IgD-negative memory B cell (primary cell): ENCODE results near the gene SLC39A3. TPM values are rescaled to one million over a fixed set of nuclear protein-coding genes. Genes with fewer than 3 reads are reported as not detected.

Source experiments
- H3K27ac Mint-ChIP-seq, 3 donors: one replicate each; pipeline ENCODE4 v1.8.0; 2020 to 2022; ENCODE audit warnings: mild to moderate bottlenecking in 3 of 3, mixed read lengths in 3 of 3, moderate library complexity in 1 of 3
- H3K27me3 Mint-ChIP-seq: one replicate; pipeline ENCODE4 v1.8.0; 2021; ENCODE audit warnings: mixed read lengths
- H3K36me3 Mint-ChIP-seq: one replicate; pipeline ENCODE4 v1.8.0; 2020; ENCODE audit warnings: mild to moderate bottlenecking, mixed read lengths
- H3K4me1 Mint-ChIP-seq, 3 donors: one replicate each; pipeline ENCODE4 v1.8.0; 2020 to 2022; ENCODE audit warnings: mixed read lengths in 3 of 3, mild to moderate bottlenecking in 1 of 3
- H3K4me3 Mint-ChIP-seq, 4 donors: one replicate each; pipeline ENCODE4 v1.8.0; 2020 to 2022; ENCODE audit warnings: mild to moderate bottlenecking in 4 of 4, mixed read lengths in 4 of 4, moderate library complexity in 3 of 4
- H3K9me3 Mint-ChIP-seq, 3 donors: one replicate each; pipeline ENCODE4 v1.8.0; 2020 to 2021; ENCODE audit warnings: mixed read lengths in 3 of 3, mild to moderate bottlenecking in 1 of 3
- polyA plus RNA-seq: library from polyadenylated mRNA; unstranded; fragments of 300-500 nt; fragmentation: Illumina TruSeq; gene quantifications from one replicate; pipeline ENCODE4 v1.2.3, GENCODE V29; 2021

SLC39A3 gene
- polyA plus RNA-seq, 1 donor from 2014 or later, result 86.9 TPM

- Mint-ChIP-seq H3K27ac (no peak overlapping the region), H3K36me3 (no peaks in the 10 kb centered on the region), H3K4me3 (no peak overlapping the region), H3K9me3 (no peaks in the 10 kb centered on the region), H3K4me1 (peaks cover 15 to 18% (median 15%) of the 10 kb centered on the region in 3 donors), H3K27me3 (peaks cover 3% of the 10 kb centered on the region)
Measured at GRCh38 chr19:2744113-2744512, 4.3 kb upstream of the SLC39A3 start.

GRCh38 chr19:2743099-2743498 is 3.3 kb upstream of the SLC39A3 start:
- Mint-ChIP-seq H3K4me1 (peaks cover 14 to 20% (median 18%) of the 10 kb centered on the region in 3 donors), H3K27ac (peak overlapping the region in 1 of 3 donors; percentile 65), H3K9me3 (no peaks in the 10 kb centered on the region), H3K4me3 (peak overlapping the region in 1 of 4 donors; percentile 31), H3K36me3 (no peaks in the 10 kb centered on the region), H3K27me3 (peaks cover 3% of the 10 kb centered on the region)

GRCh38 chr19:2740314-2740656 is 468 bp upstream of the SLC39A3 start:
- H3K4me3 Mint-ChIP-seq, result peak overlapping the region in 3 of 4 donors; percentile 85 to 97 (median 87)
- H3K36me3 Mint-ChIP-seq, result peaks cover 4% of the 10 kb centered on the region
- H3K27ac Mint-ChIP-seq, result peak overlapping the region in 2 of 3 donors; percentile 89 to 94
- H3K27me3 Mint-ChIP-seq, result peaks cover 3% of the 10 kb centered on the region
- H3K4me1 Mint-ChIP-seq, result peaks cover 9 to 22% (median 17%) of the 10 kb centered on the region in 3 donors
- H3K9me3 Mint-ChIP-seq, result no peaks in the 10 kb centered on the region

GRCh38 chr19:2736550-2737190 is 3.1 kb downstream of the SLC39A3 start:
- H3K4me1 Mint-ChIP-seq, result peaks cover 13 to 29% (median 28%) of the 10 kb centered on the region in 3 donors
- peaks cover 3% of the 10 kb centered on the region for H3K27me3 Mint-ChIP-seq
- peak overlapping the region in 2 of 4 donors; percentile 54 to 79 for H3K4me3 Mint-ChIP-seq
- H3K36me3 Mint-ChIP-seq, result peaks cover 4% of the 10 kb centered on the region
- H3K9me3 Mint-ChIP-seq, result no peaks in the 10 kb centered on the region
- peak overlapping the region in 2 of 3 donors; percentile 1 to 18 for H3K27ac Mint-ChIP-seq

- Mint-ChIP-seq H3K4me1 (peaks cover 13 to 28% (median 27%) of the 10 kb centered on the region in 3 donors), H3K36me3 (peaks cover 4% of the 10 kb centered on the region), H3K27ac (no peak overlapping the region), H3K4me3 (no peak overlapping the region), H3K27me3 (peaks cover 3% of the 10 kb centered on the region), H3K9me3 (no peaks in the 10 kb centered on the region)
Measured at GRCh38 chr19:2735374-2735773, 4.4 kb downstream of the SLC39A3 start.

- Mint-ChIP-seq H3K27me3 (no peaks in the 10 kb centered on the region), H3K36me3 (peaks cover 4% of the 10 kb centered on the region), H3K9me3 (no peaks in the 10 kb centered on the region), H3K4me3 (peak overlapping the region in 1 of 4 donors; percentile 57), H3K4me1 (peaks cover 10 to 23% (median 22%) of the 10 kb centered on the region in 3 donors), H3K27ac (peak overlapping the region in 2 of 3 donors; percentile 59 to 63)
Measured at GRCh38 chr19:2734589-2735288, 5.1 kb downstream of the SLC39A3 start.

GRCh38 chr19:2733930-2734588 is 5.8 kb downstream of the SLC39A3 start:
- Mint-ChIP-seq H3K36me3 (peaks cover 4% of the 10 kb centered on the region), H3K4me1 (peaks cover 9 to 22% (median 18%) of the 10 kb centered on the region in 3 donors), H3K27me3 (no peaks in the 10 kb centered on the region), H3K4me3 (peak overlapping the region in 1 of 4 donors; percentile 57), H3K27ac (peak overlapping the region in 2 of 3 donors; percentile 59 to 80), H3K9me3 (no peaks in the 10 kb centered on the region)

GRCh38 chr19:2732883-2733282 is 6.9 kb downstream of the SLC39A3 start:
- peaks cover 4% of the 10 kb centered on the region for H3K36me3 Mint-ChIP-seq

GRCh38 chr19:2732157-2732725 is 7.6 kb downstream of the SLC39A3 start:
- H3K36me3 Mint-ChIP-seq, result peaks cover 4% of the 10 kb centered on the region
- H3K4me1 Mint-ChIP-seq, result peaks cover 8 to 22% (median 20%) of the 10 kb centered on the region in 3 donors
- no peak overlapping the region for H3K4me3 Mint-ChIP-seq
- H3K9me3 Mint-ChIP-seq, result no peaks in the 10 kb centered on the region
- no peak overlapping the region for H3K27ac Mint-ChIP-seq
- H3K27me3 Mint-ChIP-seq, result no peaks in the 10 kb centered on the region

More at GRCh38 chr19:2732883-2733282, 6.9 kb downstream of the SLC39A3 start:
- H3K9me3 Mint-ChIP-seq, result no peaks in the 10 kb centered on the region
- H3K27me3 Mint-ChIP-seq, result no peaks in the 10 kb centered on the region
- H3K4me3 Mint-ChIP-seq, result peak overlapping the region in 1 of 4 donors; percentile 52
- H3K4me1 Mint-ChIP-seq, result peaks cover 8 to 22% (median 20%) of the 10 kb centered on the region in 3 donors
- H3K27ac Mint-ChIP-seq, result no peak overlapping the region

GRCh38 chr19:2731181-2731995 is 8.4 kb downstream of the SLC39A3 start:
- Mint-ChIP-seq H3K27me3 (peaks cover 3% of the 10 kb centered on the region), H3K36me3 (no peaks in the 10 kb centered on the region), H3K27ac (no peak overlapping the region), H3K4me3 (peak overlapping the region in 1 of 4 donors; percentile 27), H3K9me3 (no peaks in the 10 kb centered on the region), H3K4me1 (peaks cover 10 to 22% (median 13%) of the 10 kb centered on the region in 3 donors)

GRCh38 chr19:2729943-2730818 is 9.6 kb downstream of the SLC39A3 start:
- peaks cover 12 to 22% (median 13%) of the 10 kb centered on the region in 3 donors for H3K4me1 Mint-ChIP-seq
- no peaks in the 10 kb centered on the region for H3K9me3 Mint-ChIP-seq
- H3K27me3 Mint-ChIP-seq, result peaks cover 3% of the 10 kb centered on the region
- no peaks in the 10 kb centered on the region for H3K36me3 Mint-ChIP-seq
- H3K4me3 Mint-ChIP-seq, result no peak overlapping the region
- no peak overlapping the region for H3K27ac Mint-ChIP-seq

- H3K27ac Mint-ChIP-seq, result peak overlapping the region in 1 of 3 donors; percentile 63
- peaks cover 3% of the 10 kb centered on the region for H3K27me3 Mint-ChIP-seq
- H3K36me3 Mint-ChIP-seq, result no peaks in the 10 kb centered on the region
- peaks cover 8 to 15% (median 14%) of the 10 kb centered on the region in 3 donors for H3K4me1 Mint-ChIP-seq
- no peaks in the 10 kb centered on the region for H3K9me3 Mint-ChIP-seq
- peak overlapping the region in 1 of 4 donors; percentile 11 for H3K4me3 Mint-ChIP-seq
Measured at GRCh38 chr19:2728783-2729387, 10.9 kb downstream of the SLC39A3 start.

- peaks cover 10 to 14% (median 13%) of the 10 kb centered on the region in 3 donors for H3K4me1 Mint-ChIP-seq
- H3K27ac Mint-ChIP-seq, result peak overlapping the region in 1 of 3 donors; percentile 76
- peaks cover 3% of the 10 kb centered on the region for H3K27me3 Mint-ChIP-seq
- H3K4me3 Mint-ChIP-seq, result peak overlapping the region in 1 of 4 donors; percentile 52
- H3K9me3 Mint-ChIP-seq, result no peaks in the 10 kb centered on the region
- H3K36me3 Mint-ChIP-seq, result no peaks in the 10 kb centered on the region
Measured at GRCh38 chr19:2727640-2727944, 12.2 kb downstream of the SLC39A3 start.
